HepG2 (cell line): ENCODE measurements around the gene NUP93.

Experiments
- ARID2 ChIP-seq: sonication (generic); formaldehyde crosslinking; IDR thresholded peaks from 2 replicates; pipeline ENCODE4 v1.8.1; 2022; ENCODE audit warnings: mild to moderate bottlenecking, missing genetic modification reagents, borderline replicate concordance
- CTCF ChIP-seq: sonication (generic); formaldehyde crosslinking; IDR thresholded peaks from 2 replicates; pipeline ENCODE4 v1.5.0; 2020; ENCODE audit warnings: mild to moderate bottlenecking, missing genetic modification reagents, moderate library complexity
- GABPA ChIP-seq, 2 experiments: IDR thresholded peaks; 2 replicates each; pipeline ENCODE4 v1.6.1; 2011 to 2016; ENCODE audit warnings: low read depth in 2 of 2, low read length in 1 of 2, missing biosample characterization in 1 of 2, missing genetic modification characterization in 1 of 2
- IRF9 ChIP-seq: sonication (generic); formaldehyde crosslinking; IDR thresholded peaks from 2 replicates; pipeline ENCODE4 v1.8.0; 2022; ENCODE audit warnings: missing genetic modification reagents, mild to moderate bottlenecking, borderline replicate concordance
- STAT5B ChIP-seq: sonication (generic); formaldehyde crosslinking; IDR thresholded peaks from 2 replicates; pipeline ENCODE4 v1.4.0; 2020; ENCODE audit warnings: missing genetic modification reagents
- TCF7L2 ChIP-seq: IDR thresholded peaks from 2 replicates; pipeline ENCODE4 v1.6.1; 2011; ENCODE audit warnings: mild to moderate bottlenecking, low read depth, low read length, moderate library complexity
- YEATS2 ChIP-seq: sonication (generic); formaldehyde crosslinking; IDR thresholded peaks from 2 replicates; pipeline ENCODE4 v1.4.0; 2020; ENCODE audit warnings: missing genetic modification reagents, borderline replicate concordance
- ZBTB43 ChIP-seq: sonication (generic); formaldehyde crosslinking; conservative IDR thresholded peaks from 2 replicates; pipeline ENCODE4 v1.4.0; 2020; ENCODE audit warnings: missing genetic modification reagents
- ZNF292 ChIP-seq: sonication (generic); formaldehyde crosslinking; IDR thresholded peaks from 2 replicates; pipeline ENCODE4 v1.8.1; 2022; ENCODE audit warnings: mild to moderate bottlenecking, low read depth, missing genetic modification reagents, borderline replicate concordance
- ZNF318 ChIP-seq: sonication (generic); formaldehyde crosslinking; IDR thresholded peaks from 2 replicates; pipeline ENCODE4 v1.4.0; 2020; ENCODE audit warnings: mild to moderate bottlenecking, missing genetic modification reagents
- TF ChIP-seq, protein P1 (sequence below), 2 experiments: sonication (generic) in 1 of 2; formaldehyde crosslinking in 1 of 2; IDR thresholded peaks; 2 replicates each; pipeline versions ENCODE4 v1.5.1 to v1.6.1; 2011 to 2020; ENCODE audit warnings: borderline replicate concordance in 1 of 2, low read depth in 1 of 2, low read length in 1 of 2, mild to moderate bottlenecking in 1 of 2, missing genetic modification reagents in 1 of 2, moderate library complexity in 1 of 2
- TF ChIP-seq, protein P2 (sequence below), 2 experiments: IDR thresholded peaks; 2 replicates each; pipeline ENCODE4 v1.6.1; 2011 to 2012; ENCODE audit warnings: low read length in 2 of 2, borderline replicate concordance in 1 of 2, low read depth in 1 of 2, mild to moderate bottlenecking in 1 of 2, moderate library complexity in 1 of 2
- TF ChIP-seq, protein P3 (sequence below): sonication (generic); formaldehyde crosslinking; IDR thresholded peaks from 2 replicates; pipeline ENCODE4 v1.8.1; 2023; ENCODE audit warnings: missing genetic modification reagents, inconsistent platforms, borderline replicate concordance

DNA sequence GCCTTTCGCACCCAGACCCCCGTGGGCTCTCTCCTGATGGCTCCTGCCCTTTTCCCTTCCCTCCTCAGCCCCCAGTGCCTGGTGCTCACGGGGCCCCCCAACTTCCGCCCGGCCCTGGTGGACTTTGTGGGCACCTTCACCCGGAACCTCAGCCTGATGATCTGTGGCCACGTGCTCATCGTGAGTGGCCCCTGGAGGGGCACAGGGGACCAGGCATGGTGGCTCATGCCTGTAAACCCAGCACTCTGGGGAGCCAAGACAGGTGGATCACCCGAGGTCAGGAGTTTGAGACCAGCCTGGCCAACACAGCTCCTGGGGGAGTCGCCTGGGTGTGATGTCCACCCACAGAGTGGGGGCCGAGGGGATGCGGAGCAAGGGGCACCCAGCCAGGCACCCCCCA, 156.4 kb downstream of the NUP93 start:
- TF ChIP-seq STAT5B (no peak), ZNF292 (no peak), CTCF (CRISPR knock-in tag) (no peak), ZNF318 (CRISPR knock-in tag) (no peak), GABPA (IDR thresholded peaks at IDR 0.05; ENCODE audit: low read depth, low read length) (no peak), GABPA (CRISPR knock-in tag; IDR thresholded peaks at IDR 0.05; ENCODE audit: low read depth) (no peak), IRF9 (CRISPR knock-in tag) (no peak), ARID2 (CRISPR knock-in tag) (no peak), YEATS2 (CRISPR knock-in tag) (no peak), TCF7L2 (no peak), ZBTB43 (CRISPR knock-in tag) (no peak)
- TF ChIP-seq, protein P1, sequence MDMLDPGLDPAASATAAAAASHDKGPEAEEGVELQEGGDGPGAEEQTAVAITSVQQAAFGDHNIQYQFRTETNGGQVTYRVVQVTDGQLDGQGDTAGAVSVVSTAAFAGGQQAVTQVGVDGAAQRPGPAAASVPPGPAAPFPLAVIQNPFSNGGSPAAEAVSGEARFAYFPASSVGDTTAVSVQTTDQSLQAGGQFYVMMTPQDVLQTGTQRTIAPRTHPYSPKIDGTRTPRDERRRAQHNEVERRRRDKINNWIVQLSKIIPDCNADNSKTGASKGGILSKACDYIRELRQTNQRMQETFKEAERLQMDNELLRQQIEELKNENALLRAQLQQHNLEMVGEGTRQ (IDR thresholded peaks at IDR 0.05; ENCODE audit: low read depth, low read length), result no peak
- TF ChIP-seq, protein P1 (CRISPR knock-in tag; IDR thresholded peaks at IDR 0.05; ENCODE audit: borderline replicate concordance), result no peak
- TF ChIP-seq, protein P2, sequence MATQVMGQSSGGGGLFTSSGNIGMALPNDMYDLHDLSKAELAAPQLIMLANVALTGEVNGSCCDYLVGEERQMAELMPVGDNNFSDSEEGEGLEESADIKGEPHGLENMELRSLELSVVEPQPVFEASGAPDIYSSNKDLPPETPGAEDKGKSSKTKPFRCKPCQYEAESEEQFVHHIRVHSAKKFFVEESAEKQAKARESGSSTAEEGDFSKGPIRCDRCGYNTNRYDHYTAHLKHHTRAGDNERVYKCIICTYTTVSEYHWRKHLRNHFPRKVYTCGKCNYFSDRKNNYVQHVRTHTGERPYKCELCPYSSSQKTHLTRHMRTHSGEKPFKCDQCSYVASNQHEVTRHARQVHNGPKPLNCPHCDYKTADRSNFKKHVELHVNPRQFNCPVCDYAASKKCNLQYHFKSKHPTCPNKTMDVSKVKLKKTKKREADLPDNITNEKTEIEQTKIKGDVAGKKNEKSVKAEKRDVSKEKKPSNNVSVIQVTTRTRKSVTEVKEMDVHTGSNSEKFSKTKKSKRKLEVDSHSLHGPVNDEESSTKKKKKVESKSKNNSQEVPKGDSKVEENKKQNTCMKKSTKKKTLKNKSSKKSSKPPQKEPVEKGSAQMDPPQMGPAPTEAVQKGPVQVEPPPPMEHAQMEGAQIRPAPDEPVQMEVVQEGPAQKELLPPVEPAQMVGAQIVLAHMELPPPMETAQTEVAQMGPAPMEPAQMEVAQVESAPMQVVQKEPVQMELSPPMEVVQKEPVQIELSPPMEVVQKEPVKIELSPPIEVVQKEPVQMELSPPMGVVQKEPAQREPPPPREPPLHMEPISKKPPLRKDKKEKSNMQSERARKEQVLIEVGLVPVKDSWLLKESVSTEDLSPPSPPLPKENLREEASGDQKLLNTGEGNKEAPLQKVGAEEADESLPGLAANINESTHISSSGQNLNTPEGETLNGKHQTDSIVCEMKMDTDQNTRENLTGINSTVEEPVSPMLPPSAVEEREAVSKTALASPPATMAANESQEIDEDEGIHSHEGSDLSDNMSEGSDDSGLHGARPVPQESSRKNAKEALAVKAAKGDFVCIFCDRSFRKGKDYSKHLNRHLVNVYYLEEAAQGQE (IDR thresholded peaks at IDR 0.05; ENCODE audit: borderline replicate concordance in 1 of 2, low read depth in 1 of 2, low read length in 2 of 2), result no peak
- TF ChIP-seq, protein P3, sequence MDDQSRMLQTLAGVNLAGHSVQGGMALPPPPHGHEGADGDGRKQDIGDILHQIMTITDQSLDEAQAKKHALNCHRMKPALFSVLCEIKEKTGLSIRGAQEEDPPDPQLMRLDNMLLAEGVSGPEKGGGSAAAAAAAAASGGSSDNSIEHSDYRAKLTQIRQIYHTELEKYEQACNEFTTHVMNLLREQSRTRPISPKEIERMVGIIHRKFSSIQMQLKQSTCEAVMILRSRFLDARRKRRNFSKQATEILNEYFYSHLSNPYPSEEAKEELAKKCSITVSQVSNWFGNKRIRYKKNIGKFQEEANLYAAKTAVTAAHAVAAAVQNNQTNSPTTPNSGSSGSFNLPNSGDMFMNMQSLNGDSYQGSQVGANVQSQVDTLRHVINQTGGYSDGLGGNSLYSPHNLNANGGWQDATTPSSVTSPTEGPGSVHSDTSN, result no peak
